ENCODE measurements around the gene MATN1. TPM values are rescaled to one million over a fixed set of nuclear protein-coding genes. Genes with fewer than 3 reads are reported as not detected.

MATN1 gene
- polyA plus RNA-seq, 1 donor from 2014 or later = 0.22 TPM

GRCh38 chr1:30747033-30748008 lies 23.9 kb upstream of the MATN1 start:
- Histone ChIP-seq H3K9me3 (ENCODE audit: low read length) (no peaks in the 10 kb centered on the region), H3K27me3 (ENCODE audit: insufficient read depth, low read depth, low read length) (no peaks in the 10 kb centered on the region), H3K4me3 (ENCODE audit: low read length) (no peak overlapping the region), H3F3A (ENCODE audit: insufficient read depth, low read length, poor library complexity, severe bottlenecking) (no peaks in the 10 kb centered on the region), H4K20me1 (ENCODE audit: insufficient read depth) (no peaks in the 10 kb centered on the region), H3K79me2 (replicated peaks; ENCODE audit: insufficient read depth, low read length) (no peaks in the 10 kb centered on the region), H3K9me2 (ENCODE audit: insufficient read depth, low read length) (no peaks in the 10 kb centered on the region), H3K36me3 (ENCODE audit: insufficient read depth, low read length) (no peaks in the 10 kb centered on the region), H3K9ac (ENCODE audit: low read length) (no peak overlapping the region), H3K27ac (ENCODE audit: low read length) (no peak overlapping the region), H2AFZ (ENCODE audit: low read depth, low read length) (no peak overlapping the region), H3K4me2 (ENCODE audit: low read length) (no peak overlapping the region)
- TF ChIP-seq RAD21 (conservative IDR thresholded peaks at IDR 0.05) (no peak), EZH2 (IDR thresholded peaks at IDR 0.05; ENCODE audit: borderline replicate concordance, insufficient read depth, low read length, poor library complexity, severe bottlenecking) (no peak), TAF1 (IDR thresholded peaks at IDR 0.05; ENCODE audit: low read depth) (no peak), MXI1 (conservative IDR thresholded peaks at IDR 0.05; ENCODE audit: poor library complexity, severe bottlenecking) (no peak), EP300 (conservative IDR thresholded peaks at IDR 0.05; ENCODE audit: poor library complexity, severe bottlenecking) (no peak), SMC3 (conservative IDR thresholded peaks at IDR 0.05; ENCODE audit: poor library complexity) (no peak), POLR2AphosphoS5 (IDR thresholded peaks at IDR 0.05) (no peak)
- TF ChIP-seq, protein P1, sequence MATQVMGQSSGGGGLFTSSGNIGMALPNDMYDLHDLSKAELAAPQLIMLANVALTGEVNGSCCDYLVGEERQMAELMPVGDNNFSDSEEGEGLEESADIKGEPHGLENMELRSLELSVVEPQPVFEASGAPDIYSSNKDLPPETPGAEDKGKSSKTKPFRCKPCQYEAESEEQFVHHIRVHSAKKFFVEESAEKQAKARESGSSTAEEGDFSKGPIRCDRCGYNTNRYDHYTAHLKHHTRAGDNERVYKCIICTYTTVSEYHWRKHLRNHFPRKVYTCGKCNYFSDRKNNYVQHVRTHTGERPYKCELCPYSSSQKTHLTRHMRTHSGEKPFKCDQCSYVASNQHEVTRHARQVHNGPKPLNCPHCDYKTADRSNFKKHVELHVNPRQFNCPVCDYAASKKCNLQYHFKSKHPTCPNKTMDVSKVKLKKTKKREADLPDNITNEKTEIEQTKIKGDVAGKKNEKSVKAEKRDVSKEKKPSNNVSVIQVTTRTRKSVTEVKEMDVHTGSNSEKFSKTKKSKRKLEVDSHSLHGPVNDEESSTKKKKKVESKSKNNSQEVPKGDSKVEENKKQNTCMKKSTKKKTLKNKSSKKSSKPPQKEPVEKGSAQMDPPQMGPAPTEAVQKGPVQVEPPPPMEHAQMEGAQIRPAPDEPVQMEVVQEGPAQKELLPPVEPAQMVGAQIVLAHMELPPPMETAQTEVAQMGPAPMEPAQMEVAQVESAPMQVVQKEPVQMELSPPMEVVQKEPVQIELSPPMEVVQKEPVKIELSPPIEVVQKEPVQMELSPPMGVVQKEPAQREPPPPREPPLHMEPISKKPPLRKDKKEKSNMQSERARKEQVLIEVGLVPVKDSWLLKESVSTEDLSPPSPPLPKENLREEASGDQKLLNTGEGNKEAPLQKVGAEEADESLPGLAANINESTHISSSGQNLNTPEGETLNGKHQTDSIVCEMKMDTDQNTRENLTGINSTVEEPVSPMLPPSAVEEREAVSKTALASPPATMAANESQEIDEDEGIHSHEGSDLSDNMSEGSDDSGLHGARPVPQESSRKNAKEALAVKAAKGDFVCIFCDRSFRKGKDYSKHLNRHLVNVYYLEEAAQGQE (IDR thresholded peaks at IDR 0.05; ENCODE audit: borderline replicate concordance) = no peak
- TF ChIP-seq, protein P2, sequence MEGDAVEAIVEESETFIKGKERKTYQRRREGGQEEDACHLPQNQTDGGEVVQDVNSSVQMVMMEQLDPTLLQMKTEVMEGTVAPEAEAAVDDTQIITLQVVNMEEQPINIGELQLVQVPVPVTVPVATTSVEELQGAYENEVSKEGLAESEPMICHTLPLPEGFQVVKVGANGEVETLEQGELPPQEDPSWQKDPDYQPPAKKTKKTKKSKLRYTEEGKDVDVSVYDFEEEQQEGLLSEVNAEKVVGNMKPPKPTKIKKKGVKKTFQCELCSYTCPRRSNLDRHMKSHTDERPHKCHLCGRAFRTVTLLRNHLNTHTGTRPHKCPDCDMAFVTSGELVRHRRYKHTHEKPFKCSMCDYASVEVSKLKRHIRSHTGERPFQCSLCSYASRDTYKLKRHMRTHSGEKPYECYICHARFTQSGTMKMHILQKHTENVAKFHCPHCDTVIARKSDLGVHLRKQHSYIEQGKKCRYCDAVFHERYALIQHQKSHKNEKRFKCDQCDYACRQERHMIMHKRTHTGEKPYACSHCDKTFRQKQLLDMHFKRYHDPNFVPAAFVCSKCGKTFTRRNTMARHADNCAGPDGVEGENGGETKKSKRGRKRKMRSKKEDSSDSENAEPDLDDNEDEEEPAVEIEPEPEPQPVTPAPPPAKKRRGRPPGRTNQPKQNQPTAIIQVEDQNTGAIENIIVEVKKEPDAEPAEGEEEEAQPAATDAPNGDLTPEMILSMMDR (IDR thresholded peaks at IDR 0.05; ENCODE audit: poor library complexity, severe bottlenecking) = no peak

DNA sequence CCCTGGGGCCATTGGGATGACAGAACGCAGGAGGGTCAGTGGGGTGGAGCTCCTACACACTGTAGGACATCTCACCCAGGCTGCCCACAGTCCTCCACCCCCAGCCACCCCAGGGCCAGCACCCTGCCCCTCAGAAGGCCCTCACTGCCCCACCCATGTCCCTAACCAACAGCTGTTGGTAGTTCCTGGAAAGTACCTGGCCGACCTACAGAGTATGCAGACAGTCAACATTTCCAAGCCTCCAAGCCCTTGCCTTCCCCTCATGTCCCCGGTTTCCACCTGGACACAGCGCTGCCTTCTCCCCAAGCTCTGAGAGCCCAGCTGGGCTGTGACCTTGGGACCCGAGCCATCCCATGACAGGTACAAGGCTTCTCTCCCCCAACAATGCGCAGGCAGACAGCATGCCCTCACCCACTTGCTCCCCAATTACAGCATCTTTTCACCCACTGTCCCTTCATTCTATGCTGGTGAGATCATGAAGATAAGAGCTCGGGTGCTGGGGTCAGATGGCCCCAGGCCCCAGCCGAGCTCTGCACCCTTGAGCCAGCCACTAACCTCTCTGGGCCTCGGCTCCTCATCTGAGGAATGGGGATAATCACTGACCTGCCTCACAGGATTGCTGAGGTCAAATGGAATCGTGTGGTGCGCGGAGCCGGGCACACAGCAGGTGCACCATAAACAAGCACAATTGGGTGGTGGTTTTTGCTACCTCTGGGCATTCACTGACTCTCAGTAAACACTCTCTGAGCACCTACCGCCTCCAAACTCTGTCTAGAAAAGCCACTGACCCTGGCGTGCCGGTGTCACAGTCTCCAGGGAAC lies 23.0 kb upstream of the MATN1 start:
- no peak overlapping the region for H3K4me3 ChIP-seq (ENCODE audit: low read length)
- no peaks in the 10 kb centered on the region for H4K20me1 ChIP-seq (ENCODE audit: insufficient read depth)
- no peak overlapping the region for H2AFZ ChIP-seq (ENCODE audit: low read depth, low read length)
- H3K27me3 ChIP-seq (ENCODE audit: insufficient read depth, low read depth, low read length) = no peaks in the 10 kb centered on the region
- no peak overlapping the region for H3K9ac ChIP-seq (ENCODE audit: low read length)
- no peaks in the 10 kb centered on the region for H3K9me2 ChIP-seq (ENCODE audit: insufficient read depth, low read length)
- H3K79me2 ChIP-seq (replicated peaks; ENCODE audit: insufficient read depth, low read length) = no peaks in the 10 kb centered on the region
- no peak overlapping the region for H3K27ac ChIP-seq (ENCODE audit: low read length)
- no peaks in the 10 kb centered on the region for H3K36me3 ChIP-seq (ENCODE audit: insufficient read depth, low read length)
- H3F3A ChIP-seq (ENCODE audit: insufficient read depth, low read length, poor library complexity, severe bottlenecking) = no peaks in the 10 kb centered on the region
- no peak overlapping the region for H3K4me2 ChIP-seq (ENCODE audit: low read length)
- H3K9me3 ChIP-seq (ENCODE audit: low read length) = no peaks in the 10 kb centered on the region
- TF ChIP-seq EZH2 (IDR thresholded peaks at IDR 0.05; ENCODE audit: borderline replicate concordance, insufficient read depth, low read length, poor library complexity, severe bottlenecking) = no peak
- no peak for TF ChIP-seq SMC3 (conservative IDR thresholded peaks at IDR 0.05; ENCODE audit: poor library complexity)
- no peak for TF ChIP-seq POLR2AphosphoS5 (IDR thresholded peaks at IDR 0.05)
- TF ChIP-seq, protein P2 (IDR thresholded peaks at IDR 0.05; ENCODE audit: poor library complexity, severe bottlenecking) = no peak
- no peak for TF ChIP-seq EP300 (conservative IDR thresholded peaks at IDR 0.05; ENCODE audit: poor library complexity, severe bottlenecking)
- TF ChIP-seq TAF1 (IDR thresholded peaks at IDR 0.05; ENCODE audit: low read depth) = no peak
- TF ChIP-seq MXI1 (conservative IDR thresholded peaks at IDR 0.05; ENCODE audit: poor library complexity, severe bottlenecking) = no peak
- TF ChIP-seq RAD21 (conservative IDR thresholded peaks at IDR 0.05) = no peak
- TF ChIP-seq, protein P1 (IDR thresholded peaks at IDR 0.05; ENCODE audit: borderline replicate concordance) = no peak

All from neural cell (in vitro differentiated cells).